K562 (cell line): ENCODE measurements around the gene KIFC3. TPM values are rescaled to one million over a fixed set of nuclear protein-coding genes. Genes with fewer than 3 reads are reported as not detected.
A peak's percentile ranks its signal among the peaks of the same experiment; 100 is the strongest.

Source experiments
- ATAC-seq: fragments of 200-7000 bp; cut with Tn5 transposase; 3 replicates; pipeline ENCODE4 v1.9.1; 2020; ENCODE audit warnings: moderate library complexity
- BruUV-seq: library from RNA; stranded (reverse); fragments of 400-500 nt; replicated peaks from 2 replicates; lab custom pipeline; 2021; lab: Mats Ljungman, UMichigan
- CTCF ChIA-PET: fragments of 300-600 bp; formaldehyde crosslinking; extraction: SDS; loops from one replicate; lab custom pipeline; 2021; ENCODE audit warnings: low intra/inter-chr PET ratio; lab: Yijun Ruan, JAX
- POLR2A ChIA-PET: fragments of 300-600, 350-650 bp; sonication (Branson Sonifier 250); formaldehyde crosslinking; extraction: SDS; loops from one replicate; lab custom pipeline; 2021; ENCODE audit warnings: antibody characterized with exemption, inconsistent platforms; lab: Yijun Ruan, JAX
- DNase-seq, 4 experiments: peaks; one replicate each; pipeline versions ENCODE4 v3.0.0 to v3.0.0-alpha.2; 2011 to 2018; ENCODE audit warnings: low spot score in 3 of 4, mixed read lengths in 3 of 4; ENCODE audit errors: extremely low read depth in 1 of 4
- FAIRE-seq: peaks from 2 replicates; lab custom pipeline; 2011; peaks lifted over from hg19 to GRCh38; lab: Jason Lieb, UNC
- H2AFZ ChIP-seq: 2 replicates; pipeline ENCODE4 v1.6.0; 2011; ENCODE audit warnings: low read depth, low read length, control low read depth, inconsistent platforms
- H3K27ac ChIP-seq: fragments of 200-600 bp; 3 replicates; pipeline ENCODE4 v1.8.0; 2011; ENCODE audit warnings: low read depth, mild to moderate bottlenecking, control low read depth, inconsistent platforms, low read length, moderate library complexity, mixed read lengths; ENCODE audit errors: extremely low read depth
- H3K27me3 ChIP-seq, 2 experiments: fragments of 300-600 bp in 1 of 2; 2 replicates in 1 of 2; 3 replicates in 1 of 2; pipeline versions ENCODE4 v1.6.0 to v1.8.0; 2011; ENCODE audit warnings: inconsistent platforms in 2 of 2, low read length in 2 of 2, mild to moderate bottlenecking in 1 of 2, mixed read lengths in 1 of 2, moderate library complexity in 1 of 2; ENCODE audit not compliant: control insufficient read depth in 2 of 2, insufficient read depth in 2 of 2
- H3K36me3 ChIP-seq: fragments of 300-600 bp; 3 replicates; pipeline ENCODE4 v1.8.0; 2011; ENCODE audit warnings: mild to moderate bottlenecking, low read length, inconsistent platforms; ENCODE audit not compliant: control insufficient read depth, insufficient read depth
- H3K4me1 ChIP-seq, 2 experiments: fragments of 200-600 bp in 1 of 2; replicated peaks in 1 of 2; 2 replicates in 1 of 2; 3 replicates in 1 of 2; pipeline versions ENCODE4 v1.5.1 to v1.8.0; 2011; ENCODE audit warnings: inconsistent platforms in 2 of 2, low read length in 2 of 2, mild to moderate bottlenecking in 1 of 2, mixed read lengths in 1 of 2, moderate library complexity in 1 of 2; ENCODE audit not compliant: control insufficient read depth in 2 of 2, insufficient read depth in 2 of 2
- H3K4me2 ChIP-seq: 2 replicates; pipeline ENCODE4 v1.6.1; 2011; ENCODE audit warnings: low read length, control low read depth, inconsistent platforms, mixed read lengths; ENCODE audit not compliant: insufficient read depth
- H3K4me3 ChIP-seq: fragments of 200-600 bp; sonication (generic), shearing (Covaris generic); 2 replicates; pipeline ENCODE4 v1.5.1; 2016; ENCODE audit warnings: control low read depth, inconsistent platforms
- H3K79me2 ChIP-seq: fragments of 200-600 bp; 3 replicates; pipeline ENCODE4 v1.8.0; 2011; ENCODE audit warnings: low read length, inconsistent platforms; ENCODE audit not compliant: control insufficient read depth, insufficient read depth
- H3K9ac ChIP-seq, 2 experiments: 2 replicates each; pipeline versions ENCODE4 v1.6.0 to v1.6.1; 2011; ENCODE audit warnings: low read depth in 2 of 2, low read length in 2 of 2, control low read depth in 1 of 2, inconsistent platforms in 1 of 2, mild to moderate bottlenecking in 1 of 2, mixed read lengths in 1 of 2; ENCODE audit not compliant: insufficient read depth in 1 of 2
- H3K9me1 ChIP-seq: one replicate; pipeline ENCODE4 v1.6.0; 2011; ENCODE audit warnings: inconsistent platforms, mild to moderate bottlenecking, low read length, moderate library complexity; ENCODE audit not compliant: control insufficient read depth, insufficient read depth
- H3K9me3 ChIP-seq: replicated peaks from 2 replicates; pipeline ENCODE4 v1.5.1; 2011; ENCODE audit warnings: low read depth, low read length, inconsistent platforms; ENCODE audit not compliant: control insufficient read depth, insufficient read depth
- H4K20me1 ChIP-seq: replicated peaks from 2 replicates; pipeline ENCODE4 v1.6.1; 2011; ENCODE audit warnings: low read length, inconsistent platforms, mixed read lengths; ENCODE audit not compliant: control insufficient read depth, insufficient read depth
- EGR1 ChIP-seq: fragments of 450-650 bp; conservative IDR thresholded peaks from 2 replicates; pipeline ENCODE4 v1.6.1; 2017; ENCODE audit warnings: mild to moderate bottlenecking
- HDAC2 ChIP-seq: fragments of 450-650 bp; IDR thresholded peaks from 2 replicates; pipeline ENCODE4 v1.6.1; 2016; ENCODE audit warnings: mild to moderate bottlenecking
- HOXB6 ChIP-seq: fragments of 250-450 bp; sonication (Bioruptor Pico); IDR thresholded peaks from 2 replicates; pipeline ENCODE4 v1.5.1; 2022; ENCODE audit warnings: mild to moderate bottlenecking, borderline replicate concordance
- LEF1 ChIP-seq: fragments of 450-650 bp; IDR thresholded peaks from 2 replicates; pipeline ENCODE4 v1.6.1; 2016; ENCODE audit warnings: mild to moderate bottlenecking
- MEF2A ChIP-seq: IDR thresholded peaks from 2 replicates; pipeline ENCODE4 v1.6.1; 2011; ENCODE audit warnings: low read depth, mild to moderate bottlenecking, low read length, moderate library complexity; ENCODE audit not compliant: control insufficient read depth
- PHB2 ChIP-seq: fragments of 450-650 bp; IDR thresholded peaks from 2 replicates; pipeline ENCODE4 v1.6.1; 2017; ENCODE audit warnings: low read depth
- POLR2G ChIP-seq: fragments of 200-400 bp; formaldehyde crosslinking; IDR thresholded peaks from 2 replicates; pipeline ENCODE4 v1.6.1; 2017; ENCODE audit warnings: low read depth, mild to moderate bottlenecking, antibody characterized with exemption, low read length, moderate library complexity
- POLR3G ChIP-seq: IDR thresholded peaks from 2 replicates; pipeline ENCODE4 v1.6.1; 2011; ENCODE audit not compliant: insufficient read length, insufficient replicate concordance; ENCODE audit errors: extremely low read depth
- SPI1 ChIP-seq: IDR thresholded peaks from 2 replicates; pipeline ENCODE4 v1.6.1; 2011; ENCODE audit warnings: low read depth, low read length, control low read depth, borderline replicate concordance
- TAL1 ChIP-seq: fragments of 450-650 bp; IDR thresholded peaks from 2 replicates; pipeline ENCODE4 v1.6.1; 2016; ENCODE audit warnings: mild to moderate bottlenecking
- ZBTB8A ChIP-seq: fragments of 450-650 bp; IDR thresholded peaks from 2 replicates; pipeline ENCODE4 v1.6.1; 2018; ENCODE audit warnings: mild to moderate bottlenecking, moderate library complexity; ENCODE audit not compliant: partially characterized antibody
- ZNF239 ChIP-seq: fragments of 250-450 bp; sonication (Bioruptor Pico); IDR thresholded peaks from 2 replicates; pipeline ENCODE4 v1.4.0; 2020; ENCODE audit warnings: mild to moderate bottlenecking
- ZNF263 ChIP-seq: sonication (generic); formaldehyde crosslinking; IDR thresholded peaks from 2 replicates; pipeline ENCODE4 v1.8.0; 2022; ENCODE audit warnings: mild to moderate bottlenecking, missing genetic modification reagents, borderline replicate concordance
- ZNF311 ChIP-seq: fragments of 250-450 bp; sonication (Bioruptor Pico); IDR thresholded peaks from 2 replicates; pipeline ENCODE4 v1.4.0; 2020; ENCODE audit warnings: mild to moderate bottlenecking, moderate library complexity
- ZNF445 ChIP-seq: fragments of 250-450 bp; sonication (Bioruptor Pico); IDR thresholded peaks from 2 replicates; pipeline ENCODE4 v1.4.0; 2020; ENCODE audit warnings: low read depth, mild to moderate bottlenecking, moderate library complexity
- ZNF79 ChIP-seq: fragments of 250-450 bp; sonication (Bioruptor Pico); IDR thresholded peaks from 2 replicates; pipeline ENCODE4 v1.4.0; 2020; ENCODE audit warnings: low read depth, mild to moderate bottlenecking, moderate library complexity
- WGBS: fragments of 100-300 bp; shearing (Covaris generic); methylation state at CpG from one replicate; pipeline ENCODE4 v1.1.6; 2016; ENCODE audit warnings: low coverage, mixed read lengths; ENCODE audit not compliant: insufficient coverage; ENCODE audit errors: missing lambda C conversion rate; 5-methylcytosine and 5-hydroxymethylcytosine counted together
- in situ Hi-C: fragments of 300-500 bp; cut with MboI; formaldehyde crosslinking; loops from 4 replicates; pipeline ENCODE4 v1.15.0; 2018; ENCODE audit warnings: inconsistent platforms, mixed read lengths
- intact Hi-C: fragments of 100-400 bp; cut with micrococcal nuclease; formaldehyde crosslinking; loops from 2 replicates; pipeline ENCODE4 v1.14.2; 2022
- polyA plus RNA-seq, 8 experiments: library from polyadenylated mRNA; depleted of rRNA in 4 of 8; stranded (reverse) in 5 of 8; unstranded in 3 of 8; fragments of >200 nt; fragmentation: Nextera tagmentation in 2 of 8; fragmentation: Illumina TruSeq in 1 of 8; extraction: Ambion mirVana in 2 of 8; extraction: Trizol in 1 of 8; gene quantifications; 2 replicates each; pipeline versions ENCODE4 v1.2.1 to v1.2.3, GENCODE V29; 2011 to 2014; ENCODE audit warnings: inconsistent platforms in 1 of 8, missing spikeins in 1 of 8
- total RNA-seq, 7 experiments: library from RNA; depleted of rRNA in 6 of 7; stranded (reverse); fragments of >200 nt in 6 of 7; fragmentation: Illumina TruSeq in 2 of 7; extraction: Trizol in 2 of 7; gene quantifications; 2 replicates each; pipeline versions ENCODE4 v1.2.1 to v1.2.3, GENCODE V29; 2011 to 2021; ENCODE audit warnings: low replicate concordance in 1 of 7

KIFC3 gene
- total and polyA plus RNA-seq, 9 of the 15 experiments (the other 6 are each of a cell fraction or from before 2014, with no cell fraction given) = 0.23 to 105 (median 26.2) TPM

DNA sequence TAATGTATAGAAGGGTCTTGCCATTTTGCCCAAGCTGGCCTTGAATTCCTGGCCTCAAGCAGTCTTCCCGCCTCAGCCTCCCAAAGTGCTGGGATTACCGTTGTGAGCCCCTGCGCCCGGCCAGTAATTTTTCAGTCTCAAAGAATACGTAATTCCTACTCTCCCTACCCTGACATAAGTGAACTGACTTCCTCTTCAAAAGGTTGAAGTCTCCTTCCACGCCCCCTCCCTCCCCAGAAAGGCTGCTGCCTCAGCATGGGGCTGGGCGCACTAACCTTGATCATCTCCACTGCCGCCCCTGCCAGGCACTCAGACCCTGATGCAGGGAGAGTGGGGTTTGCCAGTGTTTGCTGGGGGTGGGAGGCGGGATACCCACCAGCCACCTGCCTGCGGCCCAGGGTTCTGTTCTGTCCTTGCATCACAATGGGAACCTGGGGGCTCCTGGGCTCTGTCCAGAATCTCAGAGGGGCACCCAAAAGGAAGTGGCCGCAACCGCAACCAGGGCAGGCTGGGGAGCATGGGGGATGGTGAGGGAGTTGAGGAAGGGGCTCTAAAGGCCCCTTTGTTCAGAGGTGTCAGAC is 27.5 kb downstream of the KIFC3 start (continued):
- TF ChIP-seq ZNF445 = no peak
- no peak for TF ChIP-seq ZNF239 (CRISPR knock-in tag)
- TF ChIP-seq TAL1 = no peak
- no peak for TF ChIP-seq SPI1

DNA sequence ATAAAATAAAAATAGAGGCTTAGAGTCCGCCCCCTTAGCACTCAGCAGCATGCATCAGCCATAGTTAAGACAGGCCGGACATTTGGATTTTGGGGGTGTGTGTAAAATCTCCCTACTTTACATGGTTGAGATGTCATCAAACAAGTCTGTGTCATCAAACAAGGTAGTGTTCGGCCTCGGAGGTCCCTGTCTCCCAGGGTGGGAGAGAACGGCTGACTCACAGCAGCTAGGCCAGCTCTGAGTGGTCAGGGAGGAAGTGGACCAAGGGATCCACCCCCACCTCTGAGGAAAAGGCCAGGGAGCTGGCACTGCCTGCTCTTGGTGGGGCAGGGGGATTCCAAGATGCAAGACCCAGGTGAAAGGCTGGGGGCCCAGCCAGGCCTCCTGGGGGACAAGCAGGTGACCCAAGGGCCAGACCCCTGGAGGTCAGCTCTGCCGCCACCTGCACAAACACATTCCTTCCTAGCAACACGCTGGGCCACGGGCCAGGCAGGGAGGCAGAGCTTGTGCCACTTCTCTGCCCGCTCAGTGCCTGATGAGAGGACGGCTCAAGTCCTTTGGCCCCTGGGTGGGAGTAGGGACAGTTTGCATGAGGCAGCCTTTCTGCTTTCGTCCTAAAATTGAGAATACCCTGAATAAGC is 28.5 kb downstream of the KIFC3 start:
- no peak overlapping the region for H3K4me3 ChIP-seq
- intact Hi-C loops = no loop called here
- H3K4me2 ChIP-seq = no peak overlapping the region
- H3K9me1 ChIP-seq = no peaks in the 10 kb centered on the region
- H3K27ac ChIP-seq = no peak overlapping the region
- no peak for TF ChIP-seq ZNF311
- TF ChIP-seq HOXB6 (CRISPR knock-in tag) = no peak
- 0 out of 2 replicates have a peak, but pooled peaks have one; percentile 8 for TF ChIP-seq SPI1
- peak; percentile 53; the same call in 1 of the 2 replicates for TF ChIP-seq POLR2G
- no peak for TF ChIP-seq ZNF263 (CRISPR knock-in tag)
- no peak for TF ChIP-seq EGR1
- TF ChIP-seq ZBTB8A = no peak
- TF ChIP-seq HDAC2 = no peak
- TF ChIP-seq LEF1 = no peak
- no peak for TF ChIP-seq ZNF79 (CRISPR knock-in tag)
- TF ChIP-seq POLR3G = no peak
- no peak for TF ChIP-seq MEF2A
- no peak for TF ChIP-seq PHB2
- peaks cover 65% of the 10 kb centered on the region; the same call in 2 of the 3 replicates for H3K36me3 ChIP-seq
- H4K20me1 ChIP-seq = no peaks in the 10 kb centered on the region
- BruUV-seq = no TSS peak
- H2AFZ ChIP-seq = no peak overlapping the region
- CTCF ChIA-PET = no interaction called here
- no peaks in the 10 kb centered on the region for H3K27me3 ChIP-seq
- H3K4me1 ChIP-seq = peaks cover 0 to 3% of the 10 kb centered on the region in 2 experiments; a peak in 1 of 5 replicates
- DNase-seq = no peak
- H3K79me2 ChIP-seq = no peaks in the 10 kb centered on the region
- 78% methylated on average over 11 of the region's 11 CpGs for WGBS
- H3K9me3 ChIP-seq = no peaks in the 10 kb centered on the region
- H3K9ac ChIP-seq = no peak overlapping the region
- ATAC-seq = no peak
- in situ Hi-C loops = no loop called here
- POLR2A ChIA-PET = interaction anchor here (0.6 kb wide), 1 partner anchor 176 kb away, joined by 4 read pairs; no protein-coding TSS in a partner anchor
- FAIRE-seq = no peak
